ENCODE measurements around the gene SFXN2. TPM values are rescaled to one million over a fixed set of nuclear protein-coding genes. Genes with fewer than 3 reads are reported as not detected.

The SFXN2 gene
- total and polyA plus RNA-seq, 8 donors = 15.7 to 21.0 (median 17.9) TPM

DNA sequence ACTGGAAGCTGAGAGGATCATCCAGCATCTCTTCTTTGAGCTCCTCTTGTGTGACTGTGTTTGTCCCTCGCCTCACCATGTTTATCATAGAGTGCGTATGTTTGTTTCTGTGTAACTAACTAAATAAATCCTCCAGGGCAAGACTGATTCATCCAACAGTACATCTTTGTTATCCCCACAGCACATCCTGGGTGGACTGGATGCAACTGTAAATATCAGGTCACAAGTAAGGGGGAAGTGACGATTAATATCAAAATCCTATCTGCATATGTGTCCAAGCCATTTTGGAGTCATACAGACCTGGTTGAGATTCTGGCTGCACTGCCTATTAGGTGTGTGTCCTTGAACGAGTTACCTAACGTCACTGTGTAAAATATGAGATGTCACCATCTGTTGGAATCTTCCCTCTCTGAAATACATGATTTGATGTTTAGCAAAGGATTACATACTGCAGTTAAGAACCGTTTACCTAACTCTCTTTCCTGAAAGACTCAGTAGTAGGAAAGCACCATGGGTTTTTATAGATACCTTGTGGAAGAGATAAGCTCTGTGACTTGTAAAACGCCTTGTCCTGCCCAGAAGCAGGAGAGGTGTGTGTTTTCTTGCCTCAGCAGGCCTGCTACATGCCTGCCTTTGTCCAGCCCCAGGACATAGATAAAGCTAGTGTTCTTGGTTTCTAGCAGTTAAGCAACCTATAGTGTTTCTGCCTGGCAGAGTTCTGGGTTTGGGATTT, 55.1 kb downstream of the SFXN2 start:
- Histone ChIP-seq H3K36me3 (no peaks in the 10 kb centered on the region), H3K27ac (no peak overlapping the region), H3K27me3 (no peaks in the 10 kb centered on the region), H3K4me3 (no peak overlapping the region), H3K4me1 (peaks cover 11 to 47% of the 10 kb centered on the region in 2 donors), H3K9me3 (no peaks in the 10 kb centered on the region)
- DNase-seq = no peak
- no peak for ATAC-seq
- TF ChIP-seq, protein P1, sequence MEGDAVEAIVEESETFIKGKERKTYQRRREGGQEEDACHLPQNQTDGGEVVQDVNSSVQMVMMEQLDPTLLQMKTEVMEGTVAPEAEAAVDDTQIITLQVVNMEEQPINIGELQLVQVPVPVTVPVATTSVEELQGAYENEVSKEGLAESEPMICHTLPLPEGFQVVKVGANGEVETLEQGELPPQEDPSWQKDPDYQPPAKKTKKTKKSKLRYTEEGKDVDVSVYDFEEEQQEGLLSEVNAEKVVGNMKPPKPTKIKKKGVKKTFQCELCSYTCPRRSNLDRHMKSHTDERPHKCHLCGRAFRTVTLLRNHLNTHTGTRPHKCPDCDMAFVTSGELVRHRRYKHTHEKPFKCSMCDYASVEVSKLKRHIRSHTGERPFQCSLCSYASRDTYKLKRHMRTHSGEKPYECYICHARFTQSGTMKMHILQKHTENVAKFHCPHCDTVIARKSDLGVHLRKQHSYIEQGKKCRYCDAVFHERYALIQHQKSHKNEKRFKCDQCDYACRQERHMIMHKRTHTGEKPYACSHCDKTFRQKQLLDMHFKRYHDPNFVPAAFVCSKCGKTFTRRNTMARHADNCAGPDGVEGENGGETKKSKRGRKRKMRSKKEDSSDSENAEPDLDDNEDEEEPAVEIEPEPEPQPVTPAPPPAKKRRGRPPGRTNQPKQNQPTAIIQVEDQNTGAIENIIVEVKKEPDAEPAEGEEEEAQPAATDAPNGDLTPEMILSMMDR (IDR thresholded peaks at IDR 0.05) = no peak
- intact Hi-C loops (cut with DNase I) = no loop called here

DNA sequence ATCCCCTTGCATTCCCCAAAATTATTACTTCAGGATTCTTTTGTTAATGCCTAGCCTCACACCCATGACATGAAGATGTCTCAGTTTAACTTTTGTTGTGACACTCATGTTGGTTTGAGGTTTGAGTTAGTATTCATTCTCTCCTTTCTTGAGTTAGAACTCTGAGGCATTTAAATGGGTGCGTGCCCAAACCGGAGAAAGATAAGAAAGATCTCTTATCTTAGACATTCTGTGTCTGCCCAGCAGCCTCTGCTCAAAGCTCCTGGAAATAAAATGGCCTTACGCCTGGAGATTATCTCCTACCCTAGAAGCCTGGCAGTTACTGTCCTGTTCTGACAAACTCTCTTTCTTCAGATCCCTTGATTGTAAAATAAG, 55.7 kb downstream of the SFXN2 start:
- TF ChIP-seq, protein P1 (IDR thresholded peaks at IDR 0.05) = no peak
- ATAC-seq = no peak
- H3K4me1 ChIP-seq = peaks cover 12 to 49% of the 10 kb centered on the region in 2 donors

GRCh38 chr10:102770792-102771191, 56.4 kb downstream of the SFXN2 start:
- peaks cover 19 to 56% of the 10 kb centered on the region in 2 donors for H3K4me1 ChIP-seq

More for the DNA sequence above, 55.7 kb downstream of the SFXN2 start:
- no peaks in the 10 kb centered on the region for H3K9me3 ChIP-seq
- DNase-seq = no peak
- intact Hi-C loops (cut with DNase I) = no loop called here
- H3K27ac ChIP-seq = no peak overlapping the region
- H3K27me3 ChIP-seq = no peaks in the 10 kb centered on the region
- no peak overlapping the region for H3K4me3 ChIP-seq
- H3K36me3 ChIP-seq = no peaks in the 10 kb centered on the region

GRCh38 chr10:102773320-102773719, 58.9 kb downstream of the SFXN2 start:
- H3K27me3 ChIP-seq = no peaks in the 10 kb centered on the region
- no peak for DNase-seq
- peaks cover 28 to 75% of the 10 kb centered on the region in 2 donors for H3K4me1 ChIP-seq
- H3K9me3 ChIP-seq = no peaks in the 10 kb centered on the region
- TF ChIP-seq, protein P1 (IDR thresholded peaks at IDR 0.05) = no peak
- intact Hi-C loops (cut with DNase I) = no loop called here
- no peak for ATAC-seq
- H3K27ac ChIP-seq = peak overlapping the region; percentile 72 to 96
- no peak overlapping the region for H3K4me3 ChIP-seq
- no peaks in the 10 kb centered on the region for H3K36me3 ChIP-seq

More at GRCh38 chr10:102770792-102771191, 56.4 kb downstream of the SFXN2 start:
- H3K36me3 ChIP-seq = no peaks in the 10 kb centered on the region
- no peaks in the 10 kb centered on the region for H3K27me3 ChIP-seq
- DNase-seq = no peak
- no peak for ATAC-seq
- no peak overlapping the region for H3K4me3 ChIP-seq
- TF ChIP-seq, protein P1 (IDR thresholded peaks at IDR 0.05) = no peak
- no peaks in the 10 kb centered on the region for H3K9me3 ChIP-seq
- no peak overlapping the region for H3K27ac ChIP-seq
- intact Hi-C loops (cut with DNase I) = no loop called here

DNA sequence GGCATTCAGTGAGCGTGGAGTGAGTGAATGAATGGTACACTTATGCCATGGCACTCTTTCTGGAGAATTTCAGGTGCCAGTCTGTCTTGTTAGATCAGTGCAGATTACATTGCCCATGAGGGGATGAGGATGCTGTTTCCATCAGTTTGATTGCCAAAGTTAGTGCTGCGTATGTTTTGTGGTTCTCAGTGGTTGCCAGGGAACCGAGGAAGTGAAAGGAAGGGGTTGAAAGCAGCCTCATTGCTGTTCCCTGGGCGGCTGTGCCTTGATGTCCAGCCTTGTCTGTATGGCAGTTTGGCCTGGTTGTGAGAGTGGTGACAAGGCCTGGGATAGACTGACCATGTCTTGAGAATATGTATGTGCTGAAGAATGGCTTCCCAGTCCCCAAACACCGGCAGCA, 59.5 kb downstream of the SFXN2 start:
- Histone ChIP-seq H3K27me3 (no peaks in the 10 kb centered on the region), H3K36me3 (no peaks in the 10 kb centered on the region), H3K27ac (peak overlapping the region; percentile 72 to 96), H3K4me3 (no peak overlapping the region), H3K9me3 (no peaks in the 10 kb centered on the region), H3K4me1 (peaks cover 32 to 80% of the 10 kb centered on the region in 2 donors)
- TF ChIP-seq, protein P1 (IDR thresholded peaks at IDR 0.05) = no peak
- no peak for DNase-seq
- no peak for ATAC-seq
- intact Hi-C loops (cut with DNase I) = no loop called here
